DMS 273 (cell line): Measurements from ENCODE around the gene HIPK4.
"Not testable (repeated sequence)": the region's sequence is repeated elsewhere in the genome, so short reads cannot be mapped to it uniquely, and the experiment has no call there.

ENCODE experiments used
- DNase-seq: peaks from one replicate; lab custom pipeline; 2025; ENCODE audit not compliant: unreplicated experiment; lab: John Stamatoyannopoulos, UW

The HIPK4 gene

DNA sequence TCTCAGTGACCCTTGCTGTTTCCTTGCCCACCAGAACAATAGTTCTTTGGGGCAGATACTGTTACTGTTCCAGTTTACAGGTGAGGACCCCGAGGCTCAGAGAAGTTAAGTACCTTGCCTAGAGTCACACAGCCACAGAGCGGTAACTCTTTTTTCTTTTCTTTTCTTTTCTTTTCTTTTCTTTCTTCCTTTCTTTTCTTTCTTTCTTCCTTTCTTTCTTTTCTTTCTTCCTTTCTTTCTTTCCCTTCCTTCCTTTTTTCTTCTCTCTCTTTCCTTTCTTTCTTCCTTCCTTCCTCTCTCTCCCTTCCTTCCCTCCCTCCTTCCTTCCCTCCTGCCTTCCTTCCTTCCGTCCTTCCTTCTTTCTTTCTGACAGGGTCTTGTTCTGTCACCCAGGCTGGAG, 28.1 kb upstream of the HIPK4 start:
- no peak for DNase-seq

DNA sequence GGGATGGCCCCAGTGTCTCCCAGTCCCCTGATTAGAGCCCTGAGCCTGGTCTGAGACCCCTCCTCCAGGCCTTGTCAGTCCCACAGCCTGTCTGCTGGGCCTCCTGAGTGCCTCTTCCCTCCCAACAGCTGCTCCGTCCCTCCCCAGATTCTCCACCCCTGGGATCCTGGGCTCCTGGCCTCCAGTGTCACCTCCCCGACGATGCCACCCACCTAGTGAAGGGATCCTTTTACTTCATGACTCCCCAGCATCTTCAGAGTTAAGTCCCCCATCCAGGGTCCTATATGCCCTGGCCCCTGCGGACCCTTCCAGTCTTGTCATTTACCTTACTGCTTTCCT, 27.6 kb upstream of the HIPK4 start:
- DNase-seq: no peak

DNA sequence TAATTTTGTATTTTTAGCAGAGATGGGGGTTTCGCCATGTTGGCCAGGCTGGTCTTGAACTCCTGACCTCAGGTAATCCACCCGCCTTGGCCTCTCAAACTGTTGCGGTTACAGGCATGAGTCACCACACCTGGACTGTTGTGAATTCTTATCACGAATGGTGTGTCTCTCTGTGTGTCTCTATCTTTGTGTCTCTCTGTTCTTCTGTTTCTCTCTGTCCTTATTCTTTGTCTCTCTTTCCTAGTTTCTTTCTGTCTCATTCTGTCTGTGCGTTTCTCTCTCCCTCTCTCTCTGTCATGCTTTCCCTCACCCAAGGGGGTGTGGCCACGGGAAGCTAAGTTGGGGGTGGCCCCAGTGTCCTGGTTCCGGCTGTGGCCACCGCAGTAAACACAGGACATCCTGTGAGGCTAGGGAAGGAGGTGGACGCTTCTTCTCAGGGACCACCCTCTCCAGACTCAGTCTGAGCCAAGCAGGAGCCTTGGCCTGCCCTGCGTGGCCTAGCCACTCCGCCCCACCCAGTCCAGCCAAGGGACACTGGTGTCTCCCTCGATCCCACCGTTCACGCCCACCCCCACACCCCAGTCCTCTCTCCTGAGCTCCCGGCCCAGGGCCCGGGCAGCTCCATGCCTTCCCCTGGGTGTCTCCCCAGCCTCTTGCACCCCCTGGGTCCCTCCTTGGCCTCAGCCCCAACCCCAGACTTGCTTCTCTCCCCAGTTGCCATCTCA, 27.1 kb upstream of the HIPK4 start:
- DNase-seq: no peak

DNA sequence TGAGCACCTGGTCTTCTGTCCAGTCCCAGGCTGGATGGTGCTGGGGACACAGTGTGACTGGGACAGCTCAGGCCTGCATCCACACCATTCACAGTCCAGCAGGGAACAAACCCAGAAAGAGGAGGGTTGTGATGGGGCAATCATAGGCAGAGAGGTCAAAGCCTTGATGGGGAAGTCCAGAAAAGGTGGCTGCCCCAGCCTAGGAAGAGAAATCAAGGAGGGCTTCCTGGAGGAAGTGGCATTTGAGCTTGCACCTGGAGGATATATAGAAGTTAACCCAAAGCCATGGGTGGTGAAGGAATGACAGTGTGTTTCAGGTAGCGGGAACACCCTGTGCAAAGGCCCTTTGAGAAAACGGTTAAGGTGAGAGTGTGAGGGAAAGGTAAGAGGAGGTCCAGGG, 25.8 kb upstream of the HIPK4 start:
- no peak for DNase-seq

DNA sequence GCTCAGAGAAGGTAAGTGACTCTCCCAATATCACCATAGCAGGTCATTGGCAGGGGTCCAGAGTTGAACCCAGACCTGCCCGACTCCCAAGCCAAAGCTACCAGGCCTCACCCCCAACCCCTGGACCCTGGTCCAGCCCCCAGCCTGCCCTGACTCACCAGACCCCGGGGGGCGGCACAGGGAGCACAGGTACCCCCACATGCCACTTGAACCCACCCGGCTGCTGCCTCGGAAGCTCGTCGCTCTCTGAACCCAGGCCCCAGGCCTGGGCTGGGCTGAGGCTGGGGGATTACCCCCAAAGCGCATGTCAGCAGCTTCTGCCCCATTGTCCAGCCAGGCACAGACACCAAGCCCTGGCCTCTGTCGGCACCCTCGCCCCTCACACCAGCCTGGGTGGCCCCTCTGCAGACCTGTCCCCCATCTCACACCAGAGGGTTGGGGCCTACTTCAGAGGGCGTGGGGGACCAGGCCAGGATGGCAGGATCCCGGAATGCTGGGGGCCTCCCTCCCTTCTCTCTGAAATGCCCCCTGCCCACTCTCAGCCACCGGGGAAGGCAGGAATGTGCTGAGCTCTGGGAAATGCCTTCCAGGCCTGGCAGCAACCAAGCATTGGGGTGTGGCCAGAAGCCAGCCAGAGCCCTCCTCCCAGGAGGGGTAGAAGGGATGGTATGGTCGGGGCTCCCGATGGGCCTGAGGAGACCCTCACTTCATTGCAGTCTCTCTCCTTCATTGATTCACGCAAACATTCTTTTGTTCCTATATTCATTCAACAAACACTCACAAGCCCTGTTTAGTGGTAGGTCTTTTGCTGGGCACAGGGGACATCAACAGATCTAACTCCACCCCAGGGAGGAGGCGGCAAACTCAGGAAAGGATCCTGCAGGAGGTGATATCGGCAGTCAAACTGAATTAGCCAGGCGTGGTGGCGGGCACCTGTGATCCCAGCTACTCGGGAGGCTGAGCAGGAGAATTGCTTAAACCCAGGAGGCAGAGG, 24.9 kb upstream of the HIPK4 start:
- DNase-seq: no peak

DNA sequence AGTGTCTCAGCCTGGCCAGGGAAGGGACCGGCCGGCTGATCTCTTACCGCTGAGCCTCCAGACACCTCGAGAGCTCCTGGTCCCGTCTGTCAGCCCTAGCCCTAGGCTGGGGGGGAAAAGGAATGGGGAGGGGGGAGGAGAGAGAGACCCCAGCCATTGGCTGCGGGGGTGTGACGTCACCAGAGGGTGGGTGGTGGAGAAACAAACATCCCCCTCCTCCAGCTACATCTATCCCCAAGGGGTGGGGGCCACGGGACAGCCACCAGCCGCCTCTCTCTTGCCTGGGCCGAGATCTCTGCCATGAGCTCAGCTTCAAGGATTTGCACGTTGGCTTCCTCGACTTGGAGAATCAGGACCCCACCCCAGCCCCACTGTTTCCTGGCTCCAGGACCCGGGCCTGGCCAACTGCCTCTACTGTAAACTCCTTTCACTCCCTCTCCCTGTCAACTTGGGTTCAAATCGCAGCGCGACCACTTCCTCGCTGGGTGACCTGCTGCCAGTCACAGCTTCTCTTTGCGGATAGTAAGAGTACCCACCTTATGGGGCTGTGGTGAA, 23.4 kb upstream of the HIPK4 start, which contains the start of gene PRX:
Gene PRX (minus strand): TSS at position 88 of the 555 bp plus-strand sequence. CDS start 5,446 bp downstream, outside the sequence.
- DNase-seq: no peak

DNA sequence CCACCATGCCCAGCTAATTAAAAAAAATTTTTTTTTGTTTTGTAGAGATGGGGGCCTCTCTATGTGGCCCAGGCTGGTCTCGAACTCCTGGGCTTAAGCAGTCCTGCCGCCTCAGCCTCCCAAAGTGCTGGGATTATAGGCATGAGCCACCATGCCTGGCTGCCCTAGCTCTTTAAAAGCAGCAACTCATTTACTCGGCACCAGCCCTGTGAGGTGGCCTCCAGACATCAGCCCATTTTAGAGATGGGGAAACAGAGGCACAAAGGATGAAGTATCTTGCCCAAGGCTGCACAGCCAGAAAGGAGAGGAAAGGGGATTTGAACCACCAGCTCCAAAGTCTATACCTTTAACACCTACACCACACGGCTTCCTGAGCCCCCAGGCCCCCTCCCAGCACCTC, 22.9 kb upstream of the HIPK4 start:
- no peak for DNase-seq

DNA sequence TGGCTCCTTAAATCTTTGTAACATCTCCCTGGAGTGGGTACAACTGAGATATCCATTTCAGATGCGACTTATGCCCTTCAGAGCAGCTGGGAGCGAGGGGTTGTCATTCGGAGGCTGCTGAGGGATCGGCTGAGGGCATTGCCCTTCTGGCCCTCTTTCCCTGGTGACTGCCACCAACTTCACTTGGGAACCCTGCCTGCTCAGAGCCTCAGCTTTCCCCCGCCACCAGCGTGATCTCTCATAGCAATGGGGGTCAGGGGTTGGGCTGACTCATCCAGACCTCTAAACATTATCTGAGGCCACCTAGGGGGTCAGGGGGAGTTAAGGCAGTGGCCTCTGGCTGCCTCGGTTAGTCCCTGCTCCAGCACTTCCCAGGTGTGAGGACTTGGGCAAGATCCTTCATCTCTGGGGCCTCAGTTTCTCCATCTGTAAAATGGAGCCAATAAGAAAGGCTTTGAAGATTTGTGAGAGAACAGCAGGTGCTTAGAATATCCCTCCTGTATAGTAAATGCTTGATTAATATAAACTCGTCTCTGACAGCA, 22.0 kb upstream of the HIPK4 start:
- DNase-seq: no peak

DNA sequence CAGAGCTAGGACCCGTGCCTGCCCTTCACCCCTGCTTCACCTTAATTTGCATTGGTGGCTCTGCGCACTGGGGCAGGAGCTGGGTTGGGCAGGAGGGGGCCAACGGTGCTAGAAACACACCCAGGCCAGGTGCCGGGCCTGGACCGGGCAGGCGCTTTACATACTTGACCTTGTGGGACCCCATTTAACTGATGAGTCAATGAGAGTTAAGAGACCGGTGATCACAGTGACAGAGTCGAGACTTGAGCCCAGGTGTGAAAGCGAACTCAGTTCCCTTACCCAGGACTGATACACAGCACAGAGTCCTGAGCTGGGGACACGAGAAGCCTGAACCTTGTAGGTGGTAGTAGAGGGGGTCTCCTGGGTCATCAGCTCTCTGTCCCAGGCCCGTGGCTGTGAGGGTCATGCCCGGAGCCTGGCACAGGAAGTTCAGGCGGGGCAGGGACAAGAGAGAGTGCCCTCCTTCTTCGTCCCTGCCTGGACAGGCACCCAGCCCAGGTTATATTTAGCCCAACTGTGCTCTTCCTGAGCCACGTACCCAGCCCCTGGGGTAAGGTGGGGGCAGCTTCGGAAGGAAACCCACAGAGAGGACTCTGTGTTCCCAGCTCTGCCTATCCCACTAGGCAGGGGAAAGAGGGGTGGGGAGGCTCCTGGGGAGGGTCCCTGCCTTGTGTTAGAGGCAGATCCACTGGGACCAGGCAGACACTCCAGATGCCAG, 21.3 kb upstream of the HIPK4 start:
- DNase-seq: no peak

DNA sequence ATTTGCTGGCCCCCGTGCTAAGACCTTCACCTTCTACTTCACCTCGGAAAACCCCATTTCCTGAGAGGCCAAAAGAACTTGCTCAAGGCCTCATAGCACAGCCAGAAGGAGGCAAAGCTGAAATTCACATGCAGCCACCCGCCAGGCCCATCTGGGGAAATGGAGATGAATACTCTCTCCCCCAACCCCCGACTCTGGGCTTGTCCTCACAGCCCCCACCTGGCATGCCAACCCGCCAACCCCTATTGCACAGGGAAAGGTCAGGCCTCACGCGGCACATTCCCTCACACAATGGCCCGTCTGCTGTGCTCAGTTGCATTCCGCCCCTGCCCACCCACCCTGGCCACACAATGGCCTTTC, 20.0 kb upstream of the HIPK4 start:
- peak; percentile 43 for DNase-seq

DNA sequence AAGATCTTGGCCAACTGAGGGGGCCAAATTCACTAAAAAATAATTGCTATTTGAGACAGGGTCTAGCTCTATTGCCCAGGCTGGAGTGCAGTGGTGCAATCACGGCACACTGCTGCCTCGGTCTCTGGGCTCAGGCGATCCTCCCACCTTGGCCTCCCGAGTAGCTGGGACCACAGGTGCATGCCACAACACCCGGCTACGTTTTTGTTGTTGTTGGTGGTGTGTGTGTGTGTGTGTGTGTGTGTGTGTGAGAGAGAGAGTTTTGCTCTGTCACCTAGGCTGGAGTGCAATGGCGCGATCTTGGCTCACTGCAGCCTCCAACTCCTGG, 18.6 kb upstream of the HIPK4 start:
- DNase-seq: not testable (repeated sequence)

DNA sequence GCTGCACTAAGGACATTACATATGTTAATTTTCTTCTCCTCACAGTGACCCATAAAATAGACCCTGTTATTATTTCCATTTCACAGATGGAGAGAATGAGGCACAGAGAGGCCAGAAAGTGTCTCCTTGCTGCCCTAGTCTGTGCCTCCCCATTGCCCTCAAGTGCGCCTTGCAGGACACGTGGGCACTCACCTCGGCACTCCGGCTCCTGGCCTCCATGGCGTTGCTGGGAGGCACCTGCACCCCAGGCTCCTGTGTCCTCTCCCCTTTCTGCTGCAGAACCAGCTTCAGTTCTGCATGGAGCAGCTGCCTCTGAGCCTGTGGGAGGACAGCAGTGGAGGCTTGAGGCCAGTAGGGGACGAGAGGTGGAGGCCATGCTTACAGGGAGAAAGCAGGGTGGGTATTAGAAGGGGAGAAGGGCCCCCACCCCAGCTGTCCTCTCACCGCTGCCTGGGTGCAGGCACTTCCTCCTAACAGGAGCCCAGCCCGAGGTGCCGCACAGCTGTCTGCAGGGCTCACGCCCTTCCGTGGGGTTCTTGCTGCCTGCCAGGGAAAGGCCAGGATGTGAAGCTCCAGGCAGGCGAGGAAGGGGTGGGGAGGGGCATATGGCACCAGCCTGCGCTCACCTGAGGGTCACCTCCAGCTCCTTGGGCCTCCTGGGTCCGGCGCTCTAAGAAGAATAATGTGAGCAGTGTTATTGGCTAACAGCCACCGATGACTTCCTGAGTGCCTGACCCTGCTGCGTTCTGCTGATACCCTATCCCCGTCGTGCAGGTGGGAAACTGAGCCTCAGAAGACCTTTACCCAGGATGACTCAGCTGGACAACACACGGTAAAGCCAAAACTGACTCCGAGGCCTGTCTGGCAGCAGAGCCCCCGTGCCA, 18.0 kb upstream of the HIPK4 start:
- DNase-seq: no peak

DNA sequence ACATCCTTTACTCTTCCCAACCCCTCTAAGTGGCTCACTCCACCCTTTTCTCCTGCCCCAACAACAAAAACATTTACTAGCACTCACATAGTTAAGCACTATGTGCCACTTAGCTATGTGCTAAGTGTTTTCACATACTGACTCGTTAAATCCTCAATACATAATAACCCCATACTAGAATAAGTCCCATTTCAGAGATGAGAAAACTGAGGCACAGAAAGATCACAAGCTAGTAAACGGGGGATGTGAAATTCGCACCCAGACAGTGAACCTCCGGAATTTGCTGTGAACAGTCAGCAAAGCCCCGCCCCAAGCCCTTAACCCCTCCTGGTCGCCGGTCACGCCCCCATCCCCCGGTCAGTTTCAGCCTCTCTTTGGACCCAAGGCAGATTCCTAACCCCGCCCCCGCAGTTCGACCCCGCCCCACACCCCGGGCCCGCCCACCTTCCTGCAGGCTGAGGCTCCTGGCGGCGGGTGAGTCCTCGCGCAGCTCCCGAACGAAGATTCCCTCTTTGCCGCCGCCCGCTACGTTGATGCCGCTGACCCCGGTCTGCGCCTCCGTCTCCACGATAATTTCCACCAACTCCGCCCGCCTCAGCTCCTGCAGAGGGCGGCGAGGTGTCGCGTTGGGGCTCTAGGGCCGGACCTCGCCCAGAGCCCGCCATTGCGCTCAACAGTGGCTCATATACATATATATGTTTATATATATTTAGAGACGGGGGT, 13.4 kb upstream of the HIPK4 start:
- peak; percentile 89 for DNase-seq

DNA sequence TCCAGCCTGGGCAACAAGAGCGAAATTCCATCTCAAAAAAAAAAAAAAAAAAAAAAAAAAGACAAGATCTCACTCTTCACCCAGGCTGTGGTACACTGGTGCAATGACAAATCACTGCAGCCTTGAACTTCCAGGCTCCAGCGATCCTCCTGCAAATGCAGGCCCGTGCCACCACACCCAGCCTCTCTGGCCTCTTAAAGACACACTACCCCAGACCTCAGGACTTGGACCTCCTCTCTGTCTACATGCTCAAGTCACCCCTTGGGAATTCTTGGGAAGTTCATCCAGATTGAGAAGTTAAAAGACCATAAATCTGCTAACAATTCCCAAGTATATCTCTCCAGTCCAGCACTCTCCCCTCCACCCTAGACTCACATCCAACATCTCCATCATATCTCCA, 10.6 kb upstream of the HIPK4 start:
- DNase-seq: no peak

DNA sequence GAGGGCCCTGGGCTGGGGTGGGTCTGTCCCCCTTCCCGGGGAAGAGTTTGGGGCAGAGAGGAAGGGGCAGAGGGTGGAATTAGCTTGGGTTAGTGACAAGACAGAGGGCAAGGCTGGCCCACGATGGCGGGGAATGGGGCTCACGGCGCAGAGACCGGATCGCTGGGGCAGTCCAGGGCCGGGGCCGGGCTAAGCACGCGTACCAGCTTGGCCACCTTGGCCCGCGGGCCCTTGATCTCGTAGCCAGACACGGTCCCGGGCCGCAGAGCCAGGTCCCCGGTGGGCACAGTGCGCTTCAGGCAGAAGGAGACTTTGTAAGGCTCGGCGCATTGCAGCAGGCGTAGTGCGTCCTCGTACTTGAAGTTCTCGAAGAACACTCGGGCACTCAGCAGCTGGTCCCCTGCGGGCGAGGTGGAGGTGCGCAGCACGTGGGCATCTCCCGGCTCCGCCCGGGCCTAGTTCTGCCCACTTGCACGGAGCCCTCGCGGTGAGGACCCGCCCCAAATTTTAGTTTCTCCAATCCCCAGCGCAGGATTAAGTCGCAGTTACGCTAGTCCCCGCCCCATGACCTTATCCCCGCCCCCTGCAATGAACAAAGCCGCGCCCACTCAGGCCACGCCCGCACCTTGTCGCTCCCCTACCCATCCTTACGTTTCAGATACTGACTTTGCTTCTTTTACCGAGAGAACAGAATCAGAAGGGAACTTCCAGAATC, 8.6 kb upstream of the HIPK4 start:
- DNase-seq: no peak

DNA sequence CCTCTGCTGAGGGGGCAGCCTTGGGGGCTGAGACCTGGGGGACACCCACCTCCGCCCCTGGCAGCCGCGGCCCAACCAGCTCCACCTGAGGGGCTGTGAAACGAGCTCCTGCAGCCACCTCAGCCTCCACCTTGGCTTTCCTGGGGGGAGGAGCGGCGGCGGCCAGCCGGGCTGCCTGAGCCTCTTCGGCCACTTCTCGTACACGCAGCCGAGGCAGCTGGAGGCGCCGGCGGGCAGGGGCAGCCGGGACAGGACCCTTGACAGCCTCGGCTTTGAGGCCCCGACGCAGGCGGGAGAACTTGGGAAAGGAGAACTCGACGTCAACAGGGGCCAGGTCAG, 7.6 kb upstream of the HIPK4 start:
- DNase-seq: no peak

DNA sequence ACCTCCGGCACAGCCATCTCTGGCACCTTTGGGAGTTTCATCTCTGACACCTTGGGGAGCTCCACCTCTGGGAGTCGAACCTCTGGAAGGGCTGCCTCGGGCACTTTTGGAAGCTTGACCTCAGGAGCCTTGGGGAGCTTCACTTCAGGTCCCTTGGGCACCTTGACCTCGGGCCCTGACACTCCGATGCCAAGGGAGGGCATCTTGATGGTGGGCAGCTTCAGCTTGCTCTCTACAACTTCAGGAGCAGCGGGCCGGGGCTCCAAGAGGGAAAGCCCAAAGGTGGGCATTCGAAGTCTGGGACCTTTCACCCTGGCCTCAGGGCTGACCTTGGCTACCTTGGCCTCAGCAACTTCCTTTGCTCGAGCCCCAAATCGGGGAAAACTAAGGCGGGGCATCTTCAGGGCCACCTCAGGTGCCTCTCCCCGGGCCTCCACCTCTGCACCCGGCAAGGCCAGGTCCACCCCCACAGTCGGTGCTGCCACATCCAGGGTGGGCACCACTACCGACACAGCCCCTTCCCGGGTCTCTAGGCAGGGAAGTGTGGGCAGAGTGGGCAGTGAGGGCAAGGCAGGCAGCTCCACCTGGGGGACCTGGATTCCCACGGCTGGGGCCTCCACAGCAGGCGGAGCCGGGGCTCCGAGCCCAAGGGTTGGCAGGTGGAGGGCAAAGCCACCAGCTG, 7.0 kb upstream of the HIPK4 start:
- no peak for DNase-seq

DNA sequence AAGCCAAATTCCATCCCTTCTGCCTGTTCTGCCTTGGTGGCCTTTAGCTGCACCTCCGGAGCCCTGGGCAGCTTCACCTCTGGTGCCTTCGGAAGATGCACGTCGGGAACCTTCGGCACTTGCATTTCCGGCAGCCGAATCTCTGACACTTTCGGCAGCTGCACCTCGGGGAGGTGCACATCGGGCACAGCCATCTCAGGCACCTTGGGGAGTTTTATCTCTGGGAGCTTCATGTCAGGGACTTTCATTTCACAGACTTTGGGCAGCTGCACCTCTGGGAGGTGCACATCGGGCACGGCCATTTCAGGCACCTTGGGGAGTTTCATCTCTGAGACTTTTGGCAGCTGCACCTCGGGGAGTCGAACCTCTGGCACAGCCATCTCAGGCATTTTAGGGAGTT, 6.0 kb upstream of the HIPK4 start:
- no peak for DNase-seq

DNA sequence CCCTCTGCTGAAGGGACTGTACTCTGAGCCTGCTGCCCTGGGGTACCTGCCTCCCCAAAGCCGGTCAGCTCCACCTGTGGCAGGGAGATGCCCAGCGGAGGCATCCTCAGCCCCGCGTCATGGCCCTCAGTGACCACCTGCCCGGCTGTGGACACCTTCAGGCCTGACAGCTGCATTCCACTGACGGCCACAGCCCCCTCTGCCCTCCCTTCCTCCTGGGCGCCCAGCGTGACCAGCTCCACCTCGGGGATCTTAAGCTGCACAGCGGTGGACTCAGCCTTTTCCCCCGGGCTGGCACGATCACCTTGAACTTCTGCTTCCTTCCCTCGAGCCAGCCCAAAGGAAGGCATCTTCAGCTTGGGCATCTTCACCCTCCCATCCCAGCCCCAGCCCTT, 4.8 kb upstream of the HIPK4 start:
- no peak for DNase-seq
